Superior temporal gyrus (tissue), 1 donor: Measurements from ENCODE around the gene GRAMD4.

Experiments
- DNase-seq: peaks from one replicate; pipeline ENCODE4 v3.0.0-alpha.2; 2016; ENCODE audit errors: extremely low spot score

The GRAMD4 gene

GRCh38 chr22:46688949-46689348 is 68.8 kb downstream of the GRAMD4 start:
- no peak for DNase-seq

GRCh38 chr22:46690146-46690545 is 70.0 kb downstream of the GRAMD4 start:
- DNase-seq: no peak

GRCh38 chr22:46691571-46691970 is 71.4 kb downstream of the GRAMD4 start:
- DNase-seq: no peak

- peak; percentile 50 for DNase-seq
Measured at GRCh38 chr22:46693634-46694415, 73.6 kb downstream of the GRAMD4 start.

- DNase-seq: no peak
Measured at GRCh38 chr22:46694416-46695170, 74.4 kb downstream of the GRAMD4 start.

GRCh38 chr22:46695346-46696228 is 75.4 kb downstream of the GRAMD4 start:
- no peak for DNase-seq

GRCh38 chr22:46696229-46696518 is 76.0 kb downstream of the GRAMD4 start:
- DNase-seq: no peak

- no peak for DNase-seq
Measured at GRCh38 chr22:46696614-46697013, 76.4 kb downstream of the GRAMD4 start.

GRCh38 chr22:46697811-46698515 is 77.8 kb downstream of the GRAMD4 start:
- no peak for DNase-seq

- DNase-seq: no peak
Measured at GRCh38 chr22:46699091-46699490, 78.9 kb downstream of the GRAMD4 start.

GRCh38 chr22:46701262-46701661 is 81.1 kb downstream of the GRAMD4 start:
- DNase-seq: no peak

GRCh38 chr22:46703171-46703995 is 83.2 kb downstream of the GRAMD4 start:
- DNase-seq: no peak

- DNase-seq: no peak
Measured at GRCh38 chr22:46703996-46704370, 83.8 kb downstream of the GRAMD4 start.

GRCh38 chr22:46706060-46706459 is 85.9 kb downstream of the GRAMD4 start:
- DNase-seq: no peak

GRCh38 chr22:46707305-46707704 is 87.1 kb downstream of the GRAMD4 start:
- no peak for DNase-seq

GRCh38 chr22:46707827-46708570 is 87.8 kb downstream of the GRAMD4 start:
- no peak for DNase-seq

- no peak for DNase-seq
Measured at GRCh38 chr22:46708766-46709330, 88.7 kb downstream of the GRAMD4 start.

- no peak for DNase-seq
Measured at GRCh38 chr22:46710806-46711205, 90.6 kb downstream of the GRAMD4 start.

- no peak for DNase-seq
Measured at GRCh38 chr22:46712288-46712687, 92.1 kb downstream of the GRAMD4 start.

- DNase-seq: no peak
Measured at GRCh38 chr22:46714550-46714949, 94.4 kb downstream of the GRAMD4 start.
